Heart right ventricle (tissue), 16 donors: ENCODE data around the gene NR5A1. TPM values are rescaled to one million over a fixed set of nuclear protein-coding genes. Genes with fewer than 3 reads are reported as not detected.

Source experiments
- ATAC-seq, 8 donors: fragments of 200-7000 bp; cut with Tn5 transposase; one replicate each; pipeline ENCODE4 v1.9.1; 2020; ENCODE audit warnings: mild to moderate bottlenecking in 8 of 8, moderate library complexity in 8 of 8, moderate number of reproducible peaks in 1 of 8
- DNase-seq, 2 donors: peaks; one replicate each; pipeline ENCODE4 v3.0.0-alpha.2; 2020
- H3K27ac ChIP-seq, 10 donors: fragments of 200-600 bp; sonication (generic) in 2 of 10; one replicate each; pipeline versions ENCODE4 v1.5.0 to v1.8.0; 2020 to 2022; ENCODE audit warnings: mild to moderate bottlenecking in 3 of 10
- H3K27me3 ChIP-seq, 7 donors: fragments of 200-600 bp; one replicate each; pipeline ENCODE4 v1.8.0; 2021 to 2022; ENCODE audit warnings: mild to moderate bottlenecking in 2 of 7
- H3K36me3 ChIP-seq, 9 donors: fragments of 200-600 bp; sonication (generic) in 1 of 9; one replicate each; pipeline versions ENCODE4 v1.5.0 to v1.8.0; 2020 to 2022; ENCODE audit warnings: mild to moderate bottlenecking in 2 of 9
- H3K4me1 ChIP-seq, 9 donors: fragments of 200-600 bp; sonication (generic) in 1 of 9; one replicate each; pipeline versions ENCODE4 v1.5.0 to v1.8.0; 2020 to 2022; ENCODE audit warnings: mild to moderate bottlenecking in 4 of 9
- H3K4me3 ChIP-seq, 10 donors: fragments of 200-600 bp; sonication (generic) in 2 of 10; one replicate each; pipeline versions ENCODE4 v1.5.0 to v1.8.0; 2020 to 2022; ENCODE audit warnings: mild to moderate bottlenecking in 7 of 10, moderate library complexity in 2 of 10
- H3K9me3 ChIP-seq, 11 donors: fragments of 200-600 bp in 10 of 11; sonication (generic) in 2 of 11; one replicate each; pipeline versions ENCODE4 v1.5.0 to v1.8.0; 2013 to 2022; ENCODE audit warnings: mild to moderate bottlenecking in 2 of 11, control low read depth in 1 of 11, moderate library complexity in 1 of 11
- WGBS, 2 donors: extraction: QIAGEN DNeasy Blood & Tissue Kit; methylation state at CpG; one replicate each; pipeline ENCODE4 v1.1.7; 2013; ENCODE audit warnings: inconsistent platforms in 1 of 2; 5-methylcytosine and 5-hydroxymethylcytosine counted together
- intact Hi-C, 10 donors: fragments of 100-400 bp; cut with DNase I; formaldehyde crosslinking; loops; one replicate each; pipeline versions ENCODE4 v1.11.1 to v1.14.2; 2022
- polyA plus RNA-seq, 2 donors: library from polyadenylated mRNA; stranded (reverse); fragments of 200-250 nt; gene quantifications; one replicate each; pipeline ENCODE4 v1.2.3, GENCODE V29; 2013
- total RNA-seq, 10 donors: library from RNA; stranded (reverse); fragmentation: NEBNext Ultra II Directional in 3 of 10; extraction: Animal tissue kit (Norgen Biotek cat#: 25700) in 3 of 10; gene quantifications; one replicate each; pipeline versions ENCODE4 v1.2.1 to v1.2.4, GENCODE V29; 2021 to 2023
- TF ChIP-seq, protein P1 (sequence below), 9 donors: fragments of 200-600 bp; sonication (generic) in 2 of 9; IDR thresholded peaks; one replicate each; pipeline versions ENCODE4 v1.5.0 to v1.8.0; 2021 to 2022; ENCODE audit warnings: antibody characterized with exemption in 9 of 9, mild to moderate bottlenecking in 5 of 9, moderate library complexity in 1 of 9
- donor health status: Arrhythmogenic right ventricular cardiomyopathy.
- donor health status: ischemic (EF 13 %, LVEDD 7.1; RV severe dilation, severe dysfunction).
- donor health status: healthy with polysubstance abuse.
- donor health status: DM: no; HTN: yes; CAD: no.
- donor health status: DM: no; HTN: no; CAD: no.
- donor health status: ischemic (EF 25% LVEDD 6.9; RV normal size, moderate dysfunction).
- donor health status: ischemic (EF 25% LVEDD 5.7; RV mildly dilated, moderate dysfunction).
- donor health status: healthy.
- donor health status: DM: yes; HTN: yes; CAD: no.
- donor health status: Ischemic cardiomyopathy.
- donor health status: ischemic (EF 35%, LVEDD 5.7; RV mildly dilated, moderate dysfunction).
- donor health status: nonischemic (EF 11% LVEDD 7.7; RV severe dilation, severe dysfunction).
- donor health status: DM: yes; HTN: yes; CAD: no.
- donor health status: PGD.
- donor health status: ischemic (EF 29% LVEDD 5.4; RV normal size, mild dysfunction).
- donor health status: nonischemic (EF 23%, LVEDD 6.1; RV moderate dilation, normal function).

NR5A1 gene
- total and polyA plus RNA-seq, 12 donors, result 0.01 to 0.15 TPM; not detected in 10

DNA sequence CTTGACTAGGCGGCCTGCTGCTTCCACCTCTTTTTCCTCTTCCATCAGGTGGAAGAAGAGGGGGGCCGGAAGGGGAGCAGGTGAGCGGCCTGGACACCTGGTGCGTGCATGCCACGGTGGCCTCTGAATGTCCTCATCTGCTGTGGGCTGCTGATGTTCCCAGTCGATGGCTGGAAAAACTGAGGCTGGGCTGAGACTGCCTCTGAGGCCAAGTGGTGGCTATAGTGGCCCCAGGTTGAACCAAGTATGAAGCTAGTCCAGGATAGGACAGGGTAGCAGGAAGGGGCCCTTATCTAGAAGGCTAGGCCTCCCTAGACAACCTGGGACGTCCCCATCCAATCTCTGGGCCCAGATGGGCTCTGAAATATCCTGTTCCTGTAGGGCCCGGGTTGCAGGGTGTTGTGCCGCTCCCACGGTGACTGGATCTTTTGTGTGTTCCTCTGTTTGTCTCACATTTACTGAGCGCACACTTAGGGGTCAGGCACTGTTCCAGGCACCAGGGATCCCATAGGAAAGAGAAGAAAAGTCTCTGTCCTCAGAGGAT is 753 bp upstream of the NR5A1 start:
- Histone ChIP-seq H3K4me1 (peaks cover 0 to 17% (median 11%) of the 10 kb centered on the region in 9 donors), H3K9me3 (no peaks in the 10 kb centered on the region), H3K27ac (no peak overlapping the region), H3K36me3 (no peaks in the 10 kb centered on the region), H3K4me3 (no peak overlapping the region), H3K27me3 (peaks cover 16 to 36% (median 31%) of the 10 kb centered on the region in 7 donors)
- intact Hi-C loops, result no loop called here
- TF ChIP-seq, protein P1, sequence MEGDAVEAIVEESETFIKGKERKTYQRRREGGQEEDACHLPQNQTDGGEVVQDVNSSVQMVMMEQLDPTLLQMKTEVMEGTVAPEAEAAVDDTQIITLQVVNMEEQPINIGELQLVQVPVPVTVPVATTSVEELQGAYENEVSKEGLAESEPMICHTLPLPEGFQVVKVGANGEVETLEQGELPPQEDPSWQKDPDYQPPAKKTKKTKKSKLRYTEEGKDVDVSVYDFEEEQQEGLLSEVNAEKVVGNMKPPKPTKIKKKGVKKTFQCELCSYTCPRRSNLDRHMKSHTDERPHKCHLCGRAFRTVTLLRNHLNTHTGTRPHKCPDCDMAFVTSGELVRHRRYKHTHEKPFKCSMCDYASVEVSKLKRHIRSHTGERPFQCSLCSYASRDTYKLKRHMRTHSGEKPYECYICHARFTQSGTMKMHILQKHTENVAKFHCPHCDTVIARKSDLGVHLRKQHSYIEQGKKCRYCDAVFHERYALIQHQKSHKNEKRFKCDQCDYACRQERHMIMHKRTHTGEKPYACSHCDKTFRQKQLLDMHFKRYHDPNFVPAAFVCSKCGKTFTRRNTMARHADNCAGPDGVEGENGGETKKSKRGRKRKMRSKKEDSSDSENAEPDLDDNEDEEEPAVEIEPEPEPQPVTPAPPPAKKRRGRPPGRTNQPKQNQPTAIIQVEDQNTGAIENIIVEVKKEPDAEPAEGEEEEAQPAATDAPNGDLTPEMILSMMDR (IDR thresholded peaks at IDR 0.05), result no peak
- DNase-seq (no peak), ATAC-seq (no peak)
- WGBS, 2 donors, result 83 to 88% methylated on average over 11 of the region's 11 CpGs

- Histone ChIP-seq H3K4me1 (peaks cover 0 to 16% (median 7%) of the 10 kb centered on the region in 9 donors), H3K4me3 (no peak overlapping the region), H3K36me3 (no peaks in the 10 kb centered on the region), H3K27ac (no peak overlapping the region), H3K27me3 (peaks cover 23 to 51% (median 47%) of the 10 kb centered on the region in 7 donors), H3K9me3 (no peaks in the 10 kb centered on the region)
- TF ChIP-seq, protein P1 (IDR thresholded peaks at IDR 0.05), result no peak
- 80 to 89% methylated on average over 8 of the region's 8 CpGs for WGBS, 2 donors
- ATAC-seq (no peak), DNase-seq (no peak)
- intact Hi-C loops, result no loop called here
These were observed 766 bp downstream of the NR5A1 start for GRCh38 chr9:124506433-124506832.

GRCh38 chr9:124505901-124506346 is 1.3 kb downstream of the NR5A1 start:
- DNase-seq (no peak), ATAC-seq (no peak)
- no peaks in the 10 kb centered on the region for H3K36me3 ChIP-seq
- intact Hi-C loops, result no loop called here
- no peak overlapping the region for H3K4me3 ChIP-seq
- TF ChIP-seq, protein P1 (IDR thresholded peaks at IDR 0.05), result no peak
- peaks cover 23 to 56% (median 52%) of the 10 kb centered on the region in 7 donors for H3K27me3 ChIP-seq
- no peaks in the 10 kb centered on the region for H3K9me3 ChIP-seq
- WGBS, 2 donors, result 77 to 83% methylated on average over 19 of the region's 19 CpGs
- H3K27ac ChIP-seq, result no peak overlapping the region
- peaks cover 0 to 16% (median 7%) of the 10 kb centered on the region in 9 donors for H3K4me1 ChIP-seq

DNA sequence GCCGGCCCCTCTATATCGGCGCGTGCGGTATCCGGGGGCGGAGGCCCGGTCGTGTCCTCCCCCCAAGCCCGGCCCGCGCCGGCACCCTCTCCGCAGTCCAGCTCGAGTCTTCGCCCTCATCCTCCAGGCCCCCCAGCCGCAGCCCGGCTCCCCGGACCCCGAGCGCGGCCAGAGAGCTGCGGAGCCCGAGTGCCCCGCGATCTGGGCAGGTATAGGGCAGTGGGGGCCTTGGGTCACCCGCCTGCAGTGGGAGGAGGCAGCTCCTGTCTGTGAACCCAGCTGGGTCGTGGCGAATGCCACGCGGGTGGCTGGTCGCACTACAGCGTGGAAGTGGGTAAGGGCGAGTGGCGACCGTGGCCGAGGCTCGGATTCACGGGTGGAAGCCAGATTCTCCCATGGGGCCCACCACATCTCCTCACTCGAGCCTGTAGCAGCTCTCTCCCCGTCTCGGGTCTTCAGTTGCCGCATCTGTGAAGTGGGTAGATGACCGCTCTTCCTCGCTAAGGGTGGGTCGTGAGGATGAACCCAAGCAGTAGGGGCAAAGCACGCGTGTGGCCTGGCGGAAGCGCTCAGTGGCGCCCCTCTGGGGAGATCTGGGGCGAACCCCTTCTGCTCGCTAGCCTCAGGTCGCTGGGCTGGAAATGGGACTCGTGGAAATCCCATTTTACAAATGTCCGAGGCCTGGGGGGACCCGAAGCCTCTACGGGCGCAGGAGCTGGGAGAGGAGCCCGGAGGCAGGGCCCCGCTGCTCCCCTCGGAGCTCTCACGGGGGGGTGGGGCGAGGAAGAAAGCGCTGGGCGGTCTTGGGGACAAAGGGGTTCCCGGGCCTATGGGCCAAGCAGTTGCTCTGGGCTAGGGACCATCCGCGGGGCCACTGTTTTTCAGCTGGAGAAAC is 1.9 kb downstream of the NR5A1 start:
- peak overlapping the region in 1 of 10 donors; percentile 7 for H3K4me3 ChIP-seq
- DNase-seq, result no peak
- H3K9me3 ChIP-seq, result no peaks in the 10 kb centered on the region
- TF ChIP-seq, protein P1 (IDR thresholded peaks at IDR 0.05), result no peak
- H3K27ac ChIP-seq, result no peak overlapping the region
- H3K4me1 ChIP-seq, result peaks cover 0 to 16% (median 7%) of the 10 kb centered on the region in 9 donors
- ATAC-seq, result peak in 1 of 8 donors; percentile 16
- peaks cover 23 to 63% (median 58%) of the 10 kb centered on the region in 7 donors for H3K27me3 ChIP-seq
- no peaks in the 10 kb centered on the region for H3K36me3 ChIP-seq
- 17 to 23% methylated on average over 69 of the region's 69 CpGs for WGBS, 2 donors
- intact Hi-C loops, result no loop called here
